ENCODE measurements around the gene GPR137B.

GPR137B gene, protein sequence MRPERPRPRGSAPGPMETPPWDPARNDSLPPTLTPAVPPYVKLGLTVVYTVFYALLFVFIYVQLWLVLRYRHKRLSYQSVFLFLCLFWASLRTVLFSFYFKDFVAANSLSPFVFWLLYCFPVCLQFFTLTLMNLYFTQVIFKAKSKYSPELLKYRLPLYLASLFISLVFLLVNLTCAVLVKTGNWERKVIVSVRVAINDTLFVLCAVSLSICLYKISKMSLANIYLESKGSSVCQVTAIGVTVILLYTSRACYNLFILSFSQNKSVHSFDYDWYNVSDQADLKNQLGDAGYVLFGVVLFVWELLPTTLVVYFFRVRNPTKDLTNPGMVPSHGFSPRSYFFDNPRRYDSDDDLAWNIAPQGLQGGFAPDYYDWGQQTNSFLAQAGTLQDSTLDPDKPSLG

DNA sequence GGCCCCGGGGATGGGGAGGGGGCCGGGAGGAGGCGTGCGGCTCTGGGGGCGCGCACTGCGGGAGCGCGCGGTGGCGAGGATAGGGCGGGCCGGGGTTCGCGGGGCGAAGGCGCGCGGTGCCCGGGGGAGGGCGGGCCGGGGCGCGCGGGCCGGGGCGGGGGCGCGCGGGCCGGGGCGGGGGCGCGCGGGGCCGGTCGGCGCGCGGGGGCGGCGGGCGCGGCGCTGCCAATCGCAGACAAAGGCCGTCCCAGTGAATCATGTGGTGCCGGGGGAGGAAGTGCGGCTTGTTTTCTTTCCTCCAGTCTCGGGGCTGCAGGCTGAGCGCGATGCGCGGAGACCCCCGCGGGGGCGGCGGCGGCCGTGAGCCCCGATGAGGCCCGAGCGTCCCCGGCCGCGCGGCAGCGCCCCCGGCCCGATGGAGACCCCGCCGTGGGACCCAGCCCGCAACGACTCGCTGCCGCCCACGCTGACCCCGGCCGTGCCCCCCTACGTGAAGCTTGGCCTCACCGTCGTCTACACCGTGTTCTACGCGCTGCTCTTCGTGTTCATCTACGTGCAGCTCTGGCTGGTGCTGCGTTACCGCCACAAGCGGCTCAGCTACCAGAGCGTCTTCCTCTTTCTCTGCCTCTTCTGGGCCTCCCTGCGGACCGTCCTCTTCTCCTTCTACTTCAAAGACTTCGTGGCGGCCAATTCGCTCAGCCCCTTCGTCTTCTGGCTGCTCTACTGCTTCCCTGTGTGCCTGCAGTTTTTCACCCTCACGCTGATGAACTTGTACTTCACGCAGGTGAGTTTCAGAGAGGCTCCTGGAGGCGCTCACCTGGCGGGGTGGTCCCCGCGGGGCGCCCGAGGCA is at the start of gene GPR137B:
Gene GPR137B, plus strand, starts transcription at position 287 of the 851 bp plus-strand sequence. Its CDS starts 84 bp downstream, at position 371.
- peak; percentile 83 for DNase-seq

DNA sequence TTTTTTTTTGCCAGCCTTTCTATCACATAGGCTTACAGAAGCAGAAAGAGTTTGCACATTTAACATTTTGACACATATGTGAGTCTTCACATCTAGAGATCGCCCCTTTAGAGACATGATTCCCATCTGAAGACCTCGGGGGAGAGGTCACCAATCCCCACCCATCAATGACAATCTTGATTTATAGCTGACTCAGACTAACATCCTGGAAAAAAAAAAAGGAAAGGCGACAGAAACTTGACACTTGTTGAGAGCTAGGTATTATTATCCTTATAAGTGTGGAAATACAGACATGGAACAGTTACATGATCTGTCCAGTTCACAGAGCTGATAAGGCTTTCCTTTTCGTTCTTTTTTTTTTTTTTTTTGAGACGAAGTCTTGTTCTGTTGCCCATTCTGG is 49.4 kb upstream of the GPR137B start:
- DNase-seq, result no peak

DNA sequence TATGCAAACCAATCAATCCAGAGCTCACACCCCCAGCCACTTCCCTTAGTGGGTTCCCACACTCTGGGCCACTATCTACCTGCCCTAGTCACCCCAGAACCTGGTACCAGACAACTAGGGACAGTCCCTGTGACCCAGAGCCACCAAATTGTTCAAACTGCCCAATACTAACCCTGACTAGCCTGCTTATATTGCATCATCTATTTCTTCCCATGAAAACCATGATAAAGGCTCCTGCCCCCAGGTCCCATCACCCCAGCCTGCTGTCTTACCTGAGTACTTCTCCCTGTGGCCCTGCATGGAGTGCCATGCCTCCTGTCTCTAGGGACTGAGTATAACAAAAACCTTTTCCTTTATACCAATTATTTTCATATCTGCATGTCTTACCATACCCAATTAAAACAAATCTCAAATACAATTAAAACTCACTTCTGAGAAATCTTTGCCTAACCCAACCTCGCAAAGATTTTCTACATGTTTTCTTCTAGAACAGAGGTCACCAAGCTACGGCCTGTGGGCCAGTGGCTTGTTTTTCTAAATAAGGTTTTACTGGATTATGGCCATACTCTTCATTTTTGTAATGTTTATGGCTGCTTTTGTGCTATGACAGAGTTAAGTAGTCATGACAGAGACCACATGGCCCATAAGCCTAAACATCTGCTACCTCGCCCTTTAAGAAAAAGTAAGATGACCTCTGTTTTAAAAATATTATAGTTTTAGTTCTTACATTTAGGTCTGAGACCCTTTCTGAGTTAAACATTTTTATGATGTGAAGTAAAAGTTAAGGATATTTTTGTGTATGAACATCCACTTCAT is 46.4 kb upstream of the GPR137B start:
- DNase-seq, result no peak

DNA sequence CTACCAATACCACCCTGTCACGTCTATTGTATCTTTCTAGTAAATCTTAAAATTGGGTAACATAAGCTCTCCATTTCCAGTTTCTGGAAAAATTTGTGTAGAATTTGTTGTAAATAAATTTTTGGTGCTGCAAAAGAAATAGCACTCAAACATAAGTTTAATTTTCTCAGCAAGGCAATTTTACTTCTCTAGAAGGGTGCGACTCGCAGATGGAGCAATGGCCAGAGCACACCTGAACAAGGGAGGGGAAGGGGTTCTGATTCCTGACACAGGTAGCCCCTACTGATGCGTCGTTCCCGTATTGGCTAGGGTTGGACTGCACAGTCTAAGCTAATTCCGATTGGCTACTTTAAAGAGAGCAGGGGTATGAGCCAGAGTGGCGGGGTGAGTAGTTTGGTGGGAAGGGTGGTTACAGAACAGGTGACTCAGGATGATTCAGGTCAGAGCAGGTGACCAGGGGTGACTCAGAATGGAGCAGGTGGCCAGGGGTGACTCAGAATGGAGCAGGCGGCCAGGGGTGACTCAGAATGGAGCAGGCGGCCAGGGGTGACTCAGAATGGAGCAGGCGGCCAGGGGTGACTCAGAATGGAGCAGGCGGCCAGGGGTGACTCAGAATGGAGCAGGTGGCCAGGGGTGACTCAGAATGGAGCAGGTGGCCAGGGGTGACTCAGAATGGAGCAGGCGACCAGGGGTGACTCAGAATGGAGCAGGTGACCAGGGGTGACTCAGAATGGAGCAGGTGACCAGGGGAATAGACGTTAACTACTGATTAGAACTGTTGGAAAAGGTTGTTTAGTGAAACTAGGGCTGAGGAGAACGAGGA is 45.5 kb upstream of the GPR137B start:
- peak; percentile 13 for DNase-seq

DNA sequence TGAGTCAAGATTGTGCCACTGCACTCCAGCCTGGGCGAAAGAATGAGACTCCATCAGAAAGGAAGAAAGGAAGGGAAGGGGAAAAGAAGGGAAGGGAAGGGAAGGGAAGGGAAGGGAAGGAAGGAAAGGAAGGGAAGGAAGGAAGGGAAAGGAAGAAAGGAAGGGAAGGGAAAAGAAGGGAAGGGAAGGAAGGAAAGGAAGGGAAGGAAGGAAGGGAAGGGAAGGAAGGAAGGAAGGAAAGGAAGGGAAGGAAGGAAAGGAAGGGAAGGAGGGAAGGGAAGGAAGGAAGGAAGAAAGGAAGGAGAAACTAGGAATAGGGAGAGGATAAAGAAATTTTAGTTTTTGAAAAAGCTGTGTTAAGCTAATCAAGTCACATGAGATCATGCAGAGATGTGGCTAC is 44.1 kb upstream of the GPR137B start:
- DNase-seq, result no peak

DNA sequence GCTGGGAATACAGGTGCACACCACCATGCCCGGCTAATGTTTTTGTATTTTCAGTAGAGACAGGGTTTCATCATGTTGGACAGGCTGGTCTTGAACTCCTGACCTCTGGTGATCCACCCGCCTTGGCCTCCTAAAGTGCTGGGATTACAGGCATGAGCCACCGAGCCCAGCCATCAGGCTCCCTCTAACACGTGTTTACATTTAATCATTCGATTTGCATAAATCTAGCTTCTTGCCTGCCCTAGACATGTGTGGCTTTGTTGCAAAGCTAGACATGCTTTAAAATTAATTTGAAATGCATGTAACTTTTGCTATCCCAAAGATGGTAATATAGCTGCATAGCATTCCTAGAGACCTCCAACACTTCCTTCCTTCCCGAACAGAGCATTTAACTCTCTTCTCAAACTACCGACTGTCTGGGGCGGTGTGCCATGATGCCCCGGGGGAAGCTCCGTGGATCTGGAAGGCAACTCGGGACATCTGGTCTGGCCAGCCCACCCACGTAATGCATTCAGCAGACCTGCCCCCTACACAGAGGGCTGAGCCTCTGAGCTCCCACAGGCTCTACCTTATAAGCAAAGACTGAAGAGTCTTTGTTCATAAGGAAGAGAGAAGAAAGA is 42.9 kb upstream of the GPR137B start:
- DNase-seq, result no peak

DNA sequence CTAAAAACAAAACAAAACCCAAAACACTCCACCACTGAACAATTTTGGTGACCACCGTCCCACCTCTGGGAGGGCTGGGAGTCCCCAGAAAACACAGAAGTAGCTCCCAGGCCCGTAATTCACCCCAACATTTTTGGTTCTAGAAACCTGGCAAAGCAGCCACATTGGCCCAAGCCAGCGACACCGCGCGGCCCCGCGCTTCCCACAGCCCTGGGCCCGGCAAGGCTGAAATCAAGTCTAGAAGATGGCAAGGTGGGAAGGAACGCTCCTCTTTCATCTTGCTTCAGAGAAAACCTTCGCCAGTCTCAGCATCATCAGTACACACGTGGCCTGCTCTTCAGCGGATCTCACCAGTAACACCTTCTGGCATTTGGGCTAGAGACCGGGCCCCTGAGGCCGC is 41.5 kb upstream of the GPR137B start:
- no peak for DNase-seq

DNA sequence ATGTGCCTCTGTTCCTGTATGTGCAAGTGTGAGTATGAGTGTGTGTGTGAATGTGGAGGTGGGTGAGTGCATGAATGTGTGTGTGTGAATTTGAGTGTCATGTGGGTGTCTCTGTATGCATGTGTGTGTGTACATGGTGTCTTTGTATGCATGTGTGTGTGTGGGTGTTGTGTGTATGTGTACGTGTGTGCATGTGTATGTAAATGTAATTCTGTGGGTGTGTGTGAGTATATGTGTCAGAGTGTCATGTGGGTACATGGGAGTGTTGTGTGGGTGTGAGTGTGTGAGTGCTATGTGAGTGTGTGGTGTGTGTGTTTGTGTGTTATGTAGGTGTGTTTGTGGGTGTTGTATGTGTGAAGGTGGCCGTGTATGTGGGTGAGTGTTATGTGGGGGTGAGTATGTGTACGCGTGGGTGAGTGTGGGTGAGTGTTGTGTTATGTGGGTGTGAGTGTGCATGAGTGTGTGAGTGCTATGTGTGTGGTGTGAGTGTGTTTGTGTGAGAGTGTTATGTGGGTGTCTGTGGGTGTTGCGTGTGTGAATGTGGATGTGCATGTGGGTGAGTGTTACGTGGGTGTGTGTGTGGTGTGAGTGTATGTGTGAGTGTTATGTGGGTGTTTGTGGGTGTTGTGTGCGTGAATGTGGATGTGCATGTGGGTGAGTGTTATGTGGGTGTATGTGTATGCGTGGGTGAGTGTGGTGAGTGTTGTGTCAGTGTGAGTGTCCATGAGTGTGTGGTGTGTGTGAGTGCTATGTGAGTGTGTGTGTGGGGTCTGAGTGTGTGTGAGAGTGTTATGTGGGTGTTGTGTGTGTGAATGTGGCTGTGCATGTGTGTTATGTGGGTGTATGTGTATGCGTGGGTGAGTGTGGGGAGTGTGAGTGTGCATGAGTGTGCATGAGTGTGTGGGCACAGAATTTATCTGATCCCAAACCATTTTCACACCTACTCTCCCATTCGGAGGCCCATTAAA is 40.8 kb upstream of the GPR137B start:
- DNase-seq, result no peak

DNA sequence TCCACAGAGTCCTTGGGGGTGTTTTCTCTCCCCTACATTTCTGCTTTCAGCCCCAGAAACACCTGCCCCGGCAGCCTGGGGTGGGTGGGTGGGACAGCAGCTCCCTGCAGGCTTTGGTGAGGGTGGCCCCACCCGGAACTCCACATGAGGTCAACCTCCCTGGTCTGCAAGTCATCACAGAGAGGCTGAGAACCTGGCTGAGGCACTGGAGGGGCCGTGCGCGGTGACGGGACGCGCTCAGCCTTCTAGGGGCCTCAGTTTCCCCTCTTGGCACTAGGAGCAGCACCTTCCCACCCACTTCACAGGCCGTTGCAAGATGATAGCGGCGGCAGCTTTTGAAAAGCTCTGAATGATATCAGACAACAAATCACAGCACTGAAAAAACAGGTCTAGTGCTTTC is 39.7 kb upstream of the GPR137B start:
- DNase-seq, result no peak

DNA sequence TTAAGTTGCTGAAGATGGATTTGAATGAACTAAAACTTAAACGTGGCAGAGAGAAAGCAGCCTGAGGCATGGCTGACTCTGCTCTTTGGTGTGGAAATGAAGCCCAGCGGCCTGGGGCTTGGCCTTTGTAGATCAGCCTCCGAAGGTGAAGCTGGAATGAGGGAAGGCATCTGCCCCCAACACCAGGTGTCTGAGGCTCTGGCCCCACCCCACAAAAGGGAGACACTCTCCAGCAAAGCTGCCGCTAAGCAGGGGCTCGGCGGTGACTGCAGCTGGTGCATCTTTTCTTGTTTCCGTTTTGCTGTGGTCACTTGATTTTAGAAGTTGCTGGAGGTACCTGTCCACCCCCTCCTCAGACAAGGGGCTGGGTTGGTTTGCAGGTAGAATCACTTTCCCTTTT is 39.3 kb upstream of the GPR137B start:
- no peak for DNase-seq

DNA sequence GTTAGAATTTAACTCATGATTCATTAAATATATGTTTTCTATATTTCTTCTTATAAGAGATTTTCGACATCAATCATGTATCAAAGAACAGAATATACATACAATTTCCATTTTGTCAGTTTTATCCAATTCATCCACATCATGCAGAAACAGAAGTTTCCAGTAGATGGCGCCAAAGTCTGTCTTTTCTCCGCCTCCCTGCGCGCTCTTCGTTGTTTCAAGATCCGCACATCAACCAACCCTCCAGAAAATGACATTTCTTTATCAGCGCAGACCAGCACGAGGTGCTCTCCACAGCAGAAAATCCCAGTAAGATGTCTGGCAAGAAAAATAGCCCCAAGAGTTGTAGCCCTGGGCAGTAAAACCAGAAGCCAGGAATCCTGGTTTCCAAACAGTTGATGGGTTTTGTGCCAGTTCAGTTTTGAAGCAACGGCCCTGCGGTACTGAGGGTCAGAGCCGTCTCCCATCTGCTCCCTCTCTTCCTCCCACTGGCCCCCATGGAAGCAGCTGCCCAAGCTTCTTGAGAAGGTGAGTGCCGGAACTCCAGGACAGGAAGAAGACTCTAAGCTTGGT is 38.6 kb upstream of the GPR137B start:
- DNase-seq, result peak; percentile 60

DNA sequence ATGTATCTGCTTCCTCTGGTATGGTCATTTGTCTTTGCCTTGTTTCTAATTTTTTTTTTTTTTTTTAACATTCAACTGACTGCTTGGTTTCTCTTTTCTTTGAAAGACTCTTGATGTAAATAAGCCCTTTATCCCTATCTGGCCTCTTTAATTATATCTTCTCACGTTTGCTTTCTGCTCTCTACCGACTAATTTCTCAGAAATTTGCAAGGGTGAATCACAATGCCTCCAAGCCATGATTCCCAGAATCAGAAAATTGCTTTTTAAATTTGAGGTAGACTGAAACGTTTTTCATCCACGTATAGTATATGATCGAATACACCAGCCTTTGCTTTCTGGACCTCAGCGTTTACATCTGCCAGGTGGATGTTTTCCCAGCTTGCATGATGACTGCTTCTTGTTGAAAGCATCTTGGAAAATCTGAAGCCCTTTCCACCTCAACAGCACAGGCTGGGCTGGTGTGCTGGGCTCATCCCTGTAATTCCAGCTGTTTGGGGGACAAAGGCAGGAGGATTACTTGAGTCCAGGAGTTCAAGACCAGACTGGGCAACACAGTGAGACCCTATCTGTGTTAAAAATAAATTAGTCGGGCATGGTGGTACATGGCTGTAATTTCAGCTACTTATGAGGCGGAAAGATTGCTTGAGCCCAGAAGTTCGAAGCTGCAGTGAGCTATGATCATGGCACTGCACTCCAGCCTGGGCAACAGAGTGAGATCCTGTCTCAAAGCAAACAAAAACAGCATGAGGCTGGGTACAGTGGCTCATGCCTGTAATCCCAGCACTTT is 35.0 kb upstream of the GPR137B start:
- no peak for DNase-seq

DNA sequence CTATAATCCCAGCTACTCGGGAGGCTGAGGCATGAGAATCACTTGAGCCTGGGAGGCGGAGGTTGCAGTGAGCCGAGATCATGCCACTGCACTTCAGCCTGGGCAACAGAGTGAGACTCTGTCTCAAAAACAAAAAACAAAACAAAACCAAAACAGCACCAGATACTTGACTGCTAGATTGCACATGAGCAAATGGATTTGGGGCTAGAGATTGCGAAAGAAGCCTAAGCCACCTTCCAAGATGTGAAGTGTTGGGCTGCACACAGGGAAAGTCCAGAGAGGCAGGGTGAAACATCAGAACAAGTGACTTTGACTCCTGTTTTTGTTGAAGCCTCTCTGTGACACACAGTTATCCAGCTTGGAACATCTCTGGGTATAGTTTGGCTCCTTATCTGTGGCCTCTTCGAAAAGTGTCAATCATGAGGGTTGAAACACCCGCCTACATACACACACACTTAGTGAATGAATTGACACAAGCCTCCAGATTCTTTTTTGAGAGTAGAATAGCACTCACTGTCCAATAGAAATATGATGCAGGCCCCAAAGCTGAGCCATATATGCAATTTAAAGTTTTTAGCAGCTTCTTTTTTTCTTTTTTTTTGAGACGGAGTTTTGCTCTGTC is 34.2 kb upstream of the GPR137B start:
- DNase-seq, result no peak

DNA sequence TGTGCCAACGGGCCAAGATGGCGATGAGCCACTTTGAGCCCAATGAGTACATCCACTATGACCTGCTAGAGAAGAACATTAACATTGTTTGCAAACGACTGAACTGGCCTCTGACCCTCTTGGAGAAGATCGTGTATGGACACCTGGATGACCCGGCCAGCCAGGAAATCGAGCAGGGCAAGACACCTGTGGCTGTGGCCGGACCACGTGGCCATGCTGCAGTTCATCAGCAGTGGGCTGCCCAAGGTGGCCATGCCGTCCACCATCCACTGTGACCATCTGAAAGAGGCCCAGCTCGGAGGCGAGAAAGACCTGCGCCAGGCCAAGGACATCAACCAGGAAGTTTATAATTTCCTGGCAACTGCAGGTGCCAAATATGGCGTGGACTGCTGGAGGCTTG is 32.2 kb upstream of the GPR137B start:
- DNase-seq, result no peak

DNA sequence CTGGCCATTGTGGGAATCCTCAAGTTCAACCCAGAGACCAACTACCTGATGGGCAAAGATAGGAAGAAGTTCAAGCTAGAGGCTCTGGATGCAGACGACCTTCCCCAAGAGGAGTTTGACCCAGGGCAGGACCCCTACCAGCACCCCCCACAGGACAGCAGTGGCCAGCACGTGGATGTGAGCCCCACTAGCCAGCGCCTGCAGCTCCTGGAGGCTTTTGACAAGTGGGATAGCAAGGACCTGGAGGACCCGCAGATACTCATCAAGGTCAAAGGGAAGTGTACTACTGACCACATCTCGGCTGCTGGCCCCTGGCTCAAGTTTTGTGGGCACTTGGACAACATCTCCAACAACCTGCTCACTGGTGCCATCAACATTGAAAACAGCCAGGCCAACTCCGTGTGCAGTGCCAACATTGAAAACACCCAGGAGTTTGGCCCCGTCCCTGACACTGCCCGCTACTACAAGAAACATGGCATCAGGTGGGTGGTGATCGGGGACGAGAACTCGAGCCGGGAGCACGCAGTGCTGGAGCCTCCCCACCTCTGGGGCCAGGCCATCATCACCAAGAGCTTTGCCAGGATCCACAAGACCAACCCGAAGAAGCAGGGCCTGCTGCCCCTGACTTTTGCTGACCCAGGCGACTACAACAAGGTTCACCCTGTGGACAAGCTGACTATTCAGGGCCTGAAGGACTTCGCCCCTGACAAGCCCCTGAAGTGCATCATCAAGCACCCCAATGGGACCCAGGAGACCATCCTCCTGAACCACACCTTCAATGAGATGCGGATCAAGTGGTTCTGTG is 30.6 kb upstream of the GPR137B start:
- no peak for DNase-seq

DNA sequence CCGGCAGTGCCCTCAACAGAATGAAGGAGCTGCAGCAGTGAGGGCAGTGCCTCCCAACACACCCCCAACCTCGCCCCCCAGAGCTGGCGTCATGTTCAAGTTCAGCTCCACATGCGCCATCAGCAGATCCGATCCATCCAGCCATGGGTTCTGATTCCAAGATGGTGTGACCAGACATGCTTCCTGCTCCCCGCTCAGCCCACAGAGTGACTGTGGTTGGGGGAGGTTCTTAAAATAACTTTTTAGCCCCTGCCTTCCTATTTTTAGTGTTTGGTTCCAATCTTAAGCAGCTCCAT is 30.1 kb upstream of the GPR137B start:
- DNase-seq, result no peak

DNA sequence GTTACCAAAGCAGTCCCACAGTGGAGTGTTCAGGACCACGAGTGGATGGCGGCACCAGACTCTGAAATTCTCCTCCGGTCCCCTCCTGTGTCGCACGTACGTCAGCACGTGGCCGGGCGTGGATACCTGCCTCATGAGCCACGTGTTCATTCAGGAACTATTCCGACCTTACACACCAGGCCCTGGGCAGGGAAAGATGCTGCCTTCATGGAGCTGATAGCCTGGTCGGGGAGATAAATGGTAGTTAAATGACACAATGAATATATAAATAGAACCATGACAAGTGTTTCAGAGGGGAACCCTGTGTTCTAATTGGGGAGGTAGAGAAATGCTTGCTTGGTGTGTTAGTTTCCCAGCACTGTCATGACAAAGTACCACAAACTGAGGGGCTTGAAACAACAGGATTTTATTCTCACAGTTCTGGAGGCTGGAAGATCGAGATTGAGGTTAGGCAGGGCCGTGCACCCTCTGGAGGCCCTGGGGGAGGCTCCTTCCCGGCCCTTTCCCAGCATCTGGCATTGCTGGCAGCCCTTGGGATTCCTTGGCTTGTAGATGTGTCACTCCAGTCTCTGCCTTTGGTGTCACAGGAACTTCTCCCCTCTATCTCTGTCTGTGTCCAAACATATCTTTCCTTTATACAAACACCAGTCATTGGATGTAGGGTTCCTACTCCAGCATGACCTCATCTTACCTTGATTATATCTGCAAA is 28.9 kb upstream of the GPR137B start:
- no peak for DNase-seq
